ENCODE measurements around the gene IFRD1. TPM values are rescaled to one million over a fixed set of nuclear protein-coding genes. Genes with fewer than 3 reads are reported as not detected.

IFRD1 gene
- total and polyA plus RNA-seq, 5 donors from 2014 or later, result 28.1 to 258 (median 36.2) TPM

DNA sequence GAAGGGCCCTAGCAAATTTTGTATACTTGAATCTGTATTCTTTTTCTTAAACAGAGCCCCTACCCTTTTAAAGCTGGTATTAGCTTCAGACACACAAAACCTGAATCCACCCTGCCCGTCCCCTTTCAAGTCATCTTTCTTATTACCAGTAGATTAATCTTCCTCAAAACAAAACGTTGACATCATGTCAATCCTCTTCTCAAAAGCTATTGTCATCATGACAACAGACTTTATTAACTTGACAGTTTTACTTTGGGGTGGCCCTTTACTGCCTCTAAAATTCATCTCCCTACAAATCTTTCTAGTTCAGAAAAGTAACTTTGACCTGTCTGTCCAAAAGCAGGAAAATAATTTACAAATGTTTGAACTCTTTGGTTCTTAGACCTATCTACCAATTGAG lies 21.5 kb upstream of the IFRD1 start:
- Histone ChIP-seq H3K36me3 (ENCODE audit: control insufficient read depth, insufficient read depth, low read length) (no peaks in the 10 kb centered on the region), H3K9me3 (ENCODE audit: control insufficient read depth in 2 of 2, low read length in 2 of 2) (no peaks in the 10 kb centered on the region), H3K27me3 (ENCODE audit: control insufficient read depth, insufficient read depth, low read length) (no peaks in the 10 kb centered on the region), H3K4me3 (ENCODE audit: low read depth, low read length) (no peak overlapping the region), H3K27ac (ENCODE audit: insufficient read depth, low read length, poor library complexity, severe bottlenecking) (no peak overlapping the region), H3K4me1 (ENCODE audit: control insufficient read depth, insufficient read depth, low read length, poor library complexity, severe bottlenecking) (no peaks in the 10 kb centered on the region)
- Mint-ChIP-seq H3K27ac (no peak overlapping the region), H3K27me3 (peaks cover 7% of the 10 kb centered on the region), H3K4me3 (no peak overlapping the region), H3K36me3 (no peaks in the 10 kb centered on the region), H3K4me1 (peaks cover 0 to 4% (median under 1%) of the 10 kb centered on the region in 4 donors), H3K9me3 (peaks cover 0 to 4% (median 0%) of the 10 kb centered on the region in 7 donors)
- DNase-seq (no peak), ATAC-seq (ENCODE audit: low read depth in 2 of 2) (no peak)

DNA sequence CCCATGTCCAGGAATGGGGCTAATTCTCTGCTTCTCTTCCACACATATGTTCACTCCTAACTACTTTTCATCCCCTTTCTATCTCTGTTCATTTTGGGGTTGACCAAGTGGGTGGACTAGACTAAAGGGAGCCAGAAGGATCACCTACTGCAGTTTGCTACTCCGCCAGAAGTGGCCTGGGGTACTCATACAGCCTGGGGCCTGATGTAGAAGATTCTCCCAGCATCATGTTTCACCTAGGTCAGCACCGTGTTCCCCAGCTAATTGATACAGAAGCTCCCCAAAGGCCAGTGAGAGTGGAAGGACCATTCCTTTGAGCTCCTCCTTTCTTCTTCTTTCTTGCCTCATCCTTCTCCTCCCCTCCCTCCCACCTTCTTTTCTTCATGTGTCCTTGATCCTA lies 19.6 kb upstream of the IFRD1 start:
- H3K27me3 ChIP-seq (ENCODE audit: control insufficient read depth, insufficient read depth, low read length), result no peaks in the 10 kb centered on the region
- no peaks in the 10 kb centered on the region for H3K4me1 ChIP-seq (ENCODE audit: control insufficient read depth, insufficient read depth, low read length, poor library complexity, severe bottlenecking)
- no peaks in the 10 kb centered on the region for H3K36me3 ChIP-seq (ENCODE audit: control insufficient read depth, insufficient read depth, low read length)
- DNase-seq (no peak), ATAC-seq (ENCODE audit: low read depth in 2 of 2) (no peak)
- H3K4me3 ChIP-seq (ENCODE audit: low read depth, low read length), result no peak overlapping the region
- H3K4me3 Mint-ChIP-seq, result no peak overlapping the region
- no peak overlapping the region for H3K27ac Mint-ChIP-seq
- H3K27ac ChIP-seq (ENCODE audit: insufficient read depth, low read length, poor library complexity, severe bottlenecking), result no peak overlapping the region
- H3K9me3 ChIP-seq (ENCODE audit: control insufficient read depth in 2 of 2, low read length in 2 of 2), result no peaks in the 10 kb centered on the region
- peaks cover 0 to 2% (median 0%) of the 10 kb centered on the region in 4 donors for H3K4me1 Mint-ChIP-seq
- H3K36me3 Mint-ChIP-seq, result no peaks in the 10 kb centered on the region
- peaks cover 0 to 4% (median 0%) of the 10 kb centered on the region in 7 donors for H3K9me3 Mint-ChIP-seq
- H3K27me3 Mint-ChIP-seq, result peaks cover 7% of the 10 kb centered on the region

DNA sequence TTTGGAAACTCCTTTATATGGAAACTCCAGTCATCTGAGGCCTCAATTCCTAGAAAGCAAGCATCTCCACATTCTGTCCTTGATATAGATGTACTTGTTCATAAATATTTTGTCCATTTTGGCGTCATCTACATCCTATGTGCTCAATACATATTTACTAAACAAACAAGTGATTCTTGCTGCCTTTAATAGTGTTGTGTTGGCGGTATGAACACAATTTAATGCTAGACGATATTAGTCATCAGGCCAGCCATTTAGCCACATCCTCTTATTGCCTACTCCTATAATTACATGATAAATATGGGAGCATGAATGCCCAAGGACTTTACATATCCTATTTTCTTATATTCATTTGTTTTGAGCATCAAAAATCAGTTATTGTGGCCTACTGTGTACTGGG lies 18.5 kb upstream of the IFRD1 start:
- no peak overlapping the region for H3K4me3 Mint-ChIP-seq
- no peak for ATAC-seq (ENCODE audit: low read depth in 2 of 2)
- no peak for DNase-seq
- no peaks in the 10 kb centered on the region for H3K4me1 Mint-ChIP-seq
- H3K36me3 Mint-ChIP-seq, result no peaks in the 10 kb centered on the region
- H3K4me3 ChIP-seq (ENCODE audit: low read depth, low read length), result no peak overlapping the region
- no peaks in the 10 kb centered on the region for H3K9me3 ChIP-seq (ENCODE audit: control insufficient read depth in 2 of 2, low read length in 2 of 2)
- H3K4me1 ChIP-seq (ENCODE audit: control insufficient read depth, insufficient read depth, low read length, poor library complexity, severe bottlenecking), result no peaks in the 10 kb centered on the region
- H3K9me3 Mint-ChIP-seq, result peaks cover 0 to 4% (median 0%) of the 10 kb centered on the region in 7 donors
- no peak overlapping the region for H3K27ac Mint-ChIP-seq
- H3K27me3 ChIP-seq (ENCODE audit: control insufficient read depth, insufficient read depth, low read length), result no peaks in the 10 kb centered on the region
- H3K27me3 Mint-ChIP-seq, result peaks cover 5% of the 10 kb centered on the region
- H3K27ac ChIP-seq (ENCODE audit: insufficient read depth, low read length, poor library complexity, severe bottlenecking), result no peak overlapping the region
- no peaks in the 10 kb centered on the region for H3K36me3 ChIP-seq (ENCODE audit: control insufficient read depth, insufficient read depth, low read length)

DNA sequence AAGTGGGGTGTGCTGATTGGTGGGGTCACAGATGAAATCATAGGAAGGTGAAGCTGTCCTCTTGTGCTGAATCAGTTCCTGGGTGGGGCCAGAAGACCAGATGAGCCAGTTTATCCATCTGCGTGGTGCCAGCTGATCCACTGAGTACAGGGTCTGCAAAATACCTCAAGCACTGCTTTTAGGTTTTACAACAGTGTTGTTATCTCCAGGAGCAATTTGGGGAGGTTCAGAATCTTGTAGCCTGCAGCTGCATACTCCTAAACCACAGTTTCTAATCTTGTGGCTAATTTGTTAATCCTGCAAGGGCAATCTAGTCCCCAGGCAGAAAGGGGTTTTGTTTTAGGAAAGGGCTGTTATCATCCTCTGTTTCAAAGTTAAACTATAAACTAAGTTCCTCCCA lies 17.0 kb upstream of the IFRD1 start:
- Mint-ChIP-seq H3K27me3 (peaks cover 4% of the 10 kb centered on the region), H3K27ac (no peak overlapping the region), H3K9me3 (no peaks in the 10 kb centered on the region), H3K4me1 (no peaks in the 10 kb centered on the region), H3K4me3 (no peak overlapping the region), H3K36me3 (no peaks in the 10 kb centered on the region)
- no peak overlapping the region for H3K27ac ChIP-seq (ENCODE audit: insufficient read depth, low read length, poor library complexity, severe bottlenecking)
- no peaks in the 10 kb centered on the region for H3K36me3 ChIP-seq (ENCODE audit: control insufficient read depth, insufficient read depth, low read length)
- H3K4me3 ChIP-seq (ENCODE audit: low read depth, low read length), result no peak overlapping the region
- DNase-seq (no peak), ATAC-seq (ENCODE audit: low read depth in 2 of 2) (no peak)
- H3K4me1 ChIP-seq (ENCODE audit: control insufficient read depth, insufficient read depth, low read length, poor library complexity, severe bottlenecking), result no peaks in the 10 kb centered on the region
- H3K27me3 ChIP-seq (ENCODE audit: control insufficient read depth, insufficient read depth, low read length), result no peaks in the 10 kb centered on the region
- H3K9me3 ChIP-seq (ENCODE audit: control insufficient read depth in 2 of 2, low read length in 2 of 2), result no peaks in the 10 kb centered on the region

DNA sequence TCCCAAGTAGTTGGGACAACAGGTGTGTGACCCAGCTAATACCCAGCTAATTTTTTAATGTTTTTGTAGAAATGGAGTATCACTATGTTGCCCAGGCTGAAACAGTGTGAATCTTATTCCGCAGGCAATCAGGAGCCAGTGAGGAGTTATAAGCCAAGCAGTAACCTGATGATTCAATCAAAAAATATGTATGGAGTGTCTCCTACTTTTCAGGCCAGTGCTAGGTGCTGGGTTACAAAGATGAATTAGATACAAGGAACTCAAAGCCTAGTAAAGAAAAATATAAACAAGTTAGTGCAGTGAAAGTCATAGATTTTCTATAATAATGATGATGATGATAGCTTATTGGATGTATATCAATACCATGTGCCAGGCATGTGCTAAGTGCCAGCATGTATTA lies 13.2 kb upstream of the IFRD1 start:
- H3K9me3 Mint-ChIP-seq, result no peaks in the 10 kb centered on the region
- no peak overlapping the region for H3K4me3 Mint-ChIP-seq
- no peak overlapping the region for H3K4me3 ChIP-seq (ENCODE audit: low read depth, low read length)
- no peaks in the 10 kb centered on the region for H3K4me1 ChIP-seq (ENCODE audit: control insufficient read depth, insufficient read depth, low read length, poor library complexity, severe bottlenecking)
- DNase-seq, result no peak
- no peaks in the 10 kb centered on the region for H3K4me1 Mint-ChIP-seq
- H3K27ac ChIP-seq (ENCODE audit: insufficient read depth, low read length, poor library complexity, severe bottlenecking), result no peak overlapping the region
- no peaks in the 10 kb centered on the region for H3K36me3 ChIP-seq (ENCODE audit: control insufficient read depth, insufficient read depth, low read length)
- no peaks in the 10 kb centered on the region for H3K27me3 Mint-ChIP-seq
- no peaks in the 10 kb centered on the region for H3K36me3 Mint-ChIP-seq
- no peaks in the 10 kb centered on the region for H3K27me3 ChIP-seq (ENCODE audit: control insufficient read depth, insufficient read depth, low read length)
- no peak for ATAC-seq (ENCODE audit: low read depth in 2 of 2)
- no peak overlapping the region for H3K27ac Mint-ChIP-seq
- no peaks in the 10 kb centered on the region for H3K9me3 ChIP-seq (ENCODE audit: control insufficient read depth in 2 of 2, low read length in 2 of 2)

DNA sequence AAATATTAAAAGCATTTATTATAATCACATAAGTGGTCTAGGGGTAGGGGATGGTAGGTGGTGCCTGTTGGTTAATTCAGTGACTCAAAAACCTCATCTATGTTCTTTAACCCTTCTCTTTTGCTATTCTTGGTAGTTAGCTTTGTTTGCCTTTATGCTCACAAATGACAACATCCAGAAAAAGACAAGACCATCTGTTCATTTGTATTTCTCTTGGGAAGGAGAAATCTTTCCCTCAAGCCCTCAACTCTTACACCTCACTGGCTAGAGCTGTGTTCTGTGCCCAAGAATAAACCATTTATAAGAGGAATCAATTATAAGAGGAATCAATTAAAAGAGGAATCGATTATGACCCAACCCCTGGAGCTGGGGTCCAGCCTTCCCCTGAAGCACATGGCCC lies 10.8 kb upstream of the IFRD1 start:
- Mint-ChIP-seq H3K27me3 (no peaks in the 10 kb centered on the region), H3K4me1 (no peaks in the 10 kb centered on the region), H3K4me3 (no peak overlapping the region), H3K27ac (no peak overlapping the region), H3K36me3 (no peaks in the 10 kb centered on the region), H3K9me3 (no peaks in the 10 kb centered on the region)
- H3K4me3 ChIP-seq (ENCODE audit: low read depth, low read length), result no peak overlapping the region
- no peak for DNase-seq
- no peaks in the 10 kb centered on the region for H3K27me3 ChIP-seq (ENCODE audit: control insufficient read depth, insufficient read depth, low read length)
- H3K36me3 ChIP-seq (ENCODE audit: control insufficient read depth, insufficient read depth, low read length), result no peaks in the 10 kb centered on the region
- no peak for ATAC-seq (ENCODE audit: low read depth in 2 of 2)
- no peak overlapping the region for H3K27ac ChIP-seq (ENCODE audit: insufficient read depth, low read length, poor library complexity, severe bottlenecking)
- no peaks in the 10 kb centered on the region for H3K9me3 ChIP-seq (ENCODE audit: control insufficient read depth in 2 of 2, low read length in 2 of 2)
- H3K4me1 ChIP-seq (ENCODE audit: control insufficient read depth, insufficient read depth, low read length, poor library complexity, severe bottlenecking), result no peaks in the 10 kb centered on the region

DNA sequence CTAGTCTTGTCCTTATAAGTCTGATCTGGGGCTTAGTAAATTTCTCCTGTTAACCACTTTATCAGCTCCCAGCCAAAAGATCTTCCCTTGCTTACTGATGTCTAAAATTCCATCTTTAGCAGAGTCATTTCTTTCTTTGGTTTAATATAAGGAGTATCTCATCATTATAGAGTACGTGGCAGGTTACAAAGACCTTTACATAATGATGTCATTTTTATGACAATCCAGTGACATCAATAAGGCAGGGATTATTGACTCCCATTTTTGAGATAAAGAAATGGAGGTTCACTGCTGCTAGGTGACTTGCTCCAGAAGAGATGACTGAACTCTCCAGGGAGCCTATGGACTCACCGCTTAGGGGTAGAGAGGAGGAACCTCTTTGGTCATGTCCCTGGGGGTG lies 8.1 kb upstream of the IFRD1 start:
- Histone ChIP-seq H3K4me3 (ENCODE audit: low read depth, low read length) (no peak overlapping the region), H3K27me3 (ENCODE audit: control insufficient read depth, insufficient read depth, low read length) (no peaks in the 10 kb centered on the region), H3K27ac (ENCODE audit: insufficient read depth, low read length, poor library complexity, severe bottlenecking) (no peak overlapping the region), H3K9me3 (ENCODE audit: control insufficient read depth in 2 of 2, low read length in 2 of 2) (no peaks in the 10 kb centered on the region), H3K36me3 (ENCODE audit: control insufficient read depth, insufficient read depth, low read length) (no peaks in the 10 kb centered on the region), H3K4me1 (ENCODE audit: control insufficient read depth, insufficient read depth, low read length, poor library complexity, severe bottlenecking) (no peaks in the 10 kb centered on the region)
- no peak overlapping the region for H3K27ac Mint-ChIP-seq
- no peaks in the 10 kb centered on the region for H3K4me1 Mint-ChIP-seq
- no peaks in the 10 kb centered on the region for H3K27me3 Mint-ChIP-seq
- H3K9me3 Mint-ChIP-seq, result no peaks in the 10 kb centered on the region
- ATAC-seq (ENCODE audit: low read depth in 2 of 2), result no peak
- no peak for DNase-seq
- no peak overlapping the region for H3K4me3 Mint-ChIP-seq
- H3K36me3 Mint-ChIP-seq, result no peaks in the 10 kb centered on the region

DNA sequence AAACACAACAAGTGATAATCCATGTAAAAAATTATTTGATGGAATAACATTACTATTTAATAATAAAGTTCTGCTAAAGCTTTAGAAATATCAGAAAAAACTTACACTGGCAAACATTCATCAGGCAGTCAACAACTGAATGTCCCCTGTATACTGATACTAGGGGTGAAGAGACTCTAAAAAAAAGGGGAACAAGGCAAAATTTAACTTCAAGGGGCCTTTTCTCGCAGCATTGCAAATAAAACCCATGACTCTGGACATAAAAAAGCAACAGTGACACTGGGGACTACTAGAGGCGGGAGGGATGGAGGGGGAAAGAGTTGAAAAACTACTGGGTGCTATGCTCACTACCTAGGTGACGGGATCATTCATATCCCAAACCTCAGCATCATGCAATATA lies 5.8 kb upstream of the IFRD1 start:
- Mint-ChIP-seq H3K9me3 (no peaks in the 10 kb centered on the region), H3K4me1 (peaks cover 0 to 12% (median 10%) of the 10 kb centered on the region in 4 donors), H3K36me3 (no peaks in the 10 kb centered on the region), H3K27me3 (no peaks in the 10 kb centered on the region), H3K4me3 (no peak overlapping the region), H3K27ac (no peak overlapping the region)
- Histone ChIP-seq H3K4me1 (ENCODE audit: control insufficient read depth, insufficient read depth, low read length, poor library complexity, severe bottlenecking) (peaks cover under 1% of the 10 kb centered on the region), H3K9me3 (ENCODE audit: control insufficient read depth in 2 of 2, low read length in 2 of 2) (no peaks in the 10 kb centered on the region), H3K27ac (ENCODE audit: insufficient read depth, low read length, poor library complexity, severe bottlenecking) (no peak overlapping the region), H3K36me3 (ENCODE audit: control insufficient read depth, insufficient read depth, low read length) (no peaks in the 10 kb centered on the region), H3K4me3 (ENCODE audit: low read depth, low read length) (no peak overlapping the region), H3K27me3 (ENCODE audit: control insufficient read depth, insufficient read depth, low read length) (no peaks in the 10 kb centered on the region)
- ATAC-seq (ENCODE audit: low read depth in 2 of 2) (no peak), DNase-seq (no peak)
